Midbrain (tissue), 1 donor: ENCODE results near the gene GOLT1A.

Source experiments
- DNase-seq: peaks from one replicate; lab custom pipeline; 2025; lab: John Stamatoyannopoulos, UW

GOLT1A gene

GRCh38 chr1:204154568-204155255 lies 59.1 kb downstream of the GOLT1A start:
- DNase-seq: no peak

DNA sequence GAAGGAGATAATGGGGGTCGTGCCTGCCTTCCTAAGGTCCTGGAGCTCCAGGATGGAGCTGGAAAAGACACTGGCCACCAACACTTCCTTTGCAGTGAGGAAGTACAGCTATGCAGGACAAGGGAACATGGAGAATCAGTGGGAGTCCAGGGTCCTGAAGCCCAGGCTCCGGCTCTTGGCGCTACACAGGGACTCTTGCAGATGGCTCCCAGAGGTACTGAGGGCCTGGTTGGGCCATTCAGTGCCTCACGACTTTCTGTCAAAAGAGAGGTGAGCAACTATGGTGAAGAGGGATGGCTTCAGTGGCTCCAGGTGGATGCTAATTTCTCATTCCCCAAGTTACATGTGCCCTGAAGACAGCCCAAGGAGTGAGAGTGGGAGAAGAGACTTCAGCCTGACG lies 60.1 kb downstream of the GOLT1A start:
- no peak for DNase-seq

- no peak for DNase-seq
These were observed 61.3 kb downstream of the GOLT1A start for GRCh38 chr1:204152310-204153044.

DNA sequence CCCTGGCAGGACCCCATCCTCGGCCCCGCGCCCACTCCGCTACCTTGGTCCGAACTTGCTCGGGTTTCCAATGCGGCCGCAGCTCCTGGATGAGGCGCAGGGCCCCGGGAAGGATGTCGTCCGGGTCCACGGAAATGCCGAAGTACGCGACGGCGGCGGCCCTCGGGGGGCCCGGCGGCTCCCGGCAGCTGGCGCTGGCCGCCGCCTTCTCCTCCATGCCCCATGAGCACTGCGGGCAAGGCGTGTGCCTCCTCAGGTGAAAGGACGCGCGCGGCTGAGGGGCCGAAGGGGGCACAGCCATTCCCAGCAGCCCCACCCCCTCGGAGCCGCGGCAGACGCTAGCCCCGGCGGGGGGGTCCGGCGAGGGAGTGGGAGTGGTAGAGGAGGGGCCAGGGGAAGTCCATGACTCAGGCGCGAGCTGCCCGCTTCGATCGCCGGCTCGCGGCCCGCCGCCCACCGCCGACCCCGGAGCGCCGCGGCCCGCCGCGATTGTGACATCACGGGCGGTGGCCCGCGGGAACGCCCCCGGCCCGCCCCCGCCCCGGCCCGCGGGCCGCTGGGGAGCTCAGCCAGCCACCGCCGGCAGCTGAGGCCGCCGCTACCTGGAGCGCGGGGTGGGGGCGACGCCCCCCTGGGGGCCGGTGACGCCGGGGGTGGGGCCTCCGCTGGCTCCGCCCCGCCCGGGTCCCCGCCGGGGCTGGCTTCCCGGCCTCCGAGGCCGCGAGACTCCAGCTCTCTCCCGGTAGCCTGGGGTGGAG lies 62.1 kb downstream of the GOLT1A start, which contains the start of gene ETNK2:
ETNK2 (minus strand) TSS at position 493 of the 758 bp plus-strand sequence; CDS start at position 301, 192 bp downstream.
- DNase-seq: peak; percentile 47

DNA sequence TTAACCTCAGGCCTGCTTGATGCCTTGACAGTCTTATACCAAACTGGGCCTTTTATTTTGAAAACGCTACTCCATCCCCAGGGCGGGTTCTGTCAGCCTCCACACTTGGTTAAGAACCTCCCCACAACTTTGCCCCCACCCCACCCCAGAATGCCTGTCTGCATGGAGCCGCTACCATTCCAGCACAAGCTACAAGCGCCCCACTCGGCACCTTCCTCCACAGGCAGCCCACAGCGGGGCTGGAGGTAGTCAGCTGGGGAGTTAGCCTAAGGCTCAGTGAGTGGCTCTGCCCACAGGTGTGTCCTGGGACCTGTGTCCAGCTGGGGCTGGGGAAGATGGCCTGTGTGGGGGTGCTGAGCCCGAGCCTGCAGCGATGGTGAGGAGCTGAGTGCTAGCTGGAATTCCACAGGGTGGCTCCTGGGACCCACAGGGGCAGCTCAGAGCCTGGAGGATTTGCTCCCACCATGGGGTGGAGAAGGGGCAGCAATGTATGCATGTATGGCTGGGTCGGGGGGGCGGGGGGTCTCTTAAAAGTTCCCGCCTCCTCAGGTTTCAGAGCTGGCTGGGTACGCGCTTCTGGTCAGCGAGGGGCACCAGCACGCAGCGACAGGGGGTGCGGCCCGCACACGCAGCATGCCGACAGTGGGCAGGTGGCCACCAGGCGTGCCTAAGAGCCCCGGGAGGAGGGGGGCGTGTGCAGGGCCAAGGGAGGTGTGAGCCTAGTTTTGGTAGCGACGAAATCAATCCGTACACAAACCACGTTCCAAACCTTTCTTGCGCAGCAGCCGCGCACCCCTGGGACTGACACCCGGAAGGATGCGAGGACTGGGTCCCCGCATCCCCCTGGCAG lies 62.9 kb downstream of the GOLT1A start:
- peak; percentile 20 for DNase-seq

- DNase-seq: no peak
These were observed 63.9 kb downstream of the GOLT1A start for GRCh38 chr1:204149635-204150565.

GRCh38 chr1:204149107-204149506 lies 64.7 kb downstream of the GOLT1A start:
- no peak for DNase-seq
